ENCODE results near the gene CSTB. TPM values are rescaled to one million over a fixed set of nuclear protein-coding genes. Genes with fewer than 3 reads are reported as not detected.
A peak's percentile ranks its signal among the peaks of the same experiment; 100 is the strongest.

Gene CSTB
- total RNA-seq, 1 experiment from 2014 or later: 151 TPM

GRCh38 chr21:43812957-43813655, 37.0 kb upstream of the CSTB start:
- H3K4me1 ChIP-seq (ENCODE audit: insufficient read depth, low read length): peaks cover 19% of the 10 kb centered on the region
- H3K9ac ChIP-seq (ENCODE audit: low read length): no peak overlapping the region
- CTCF ChIA-PET: no interaction called here
- intact Hi-C loops (cut with micrococcal nuclease): loop anchor here (5.0 kb wide), 3 partner anchors 54 to 124 kb away; partner anchors contain the start of gene AGPAT3
- no peak overlapping the region for H3K27ac ChIP-seq (ENCODE audit: low read length)
- no peaks in the 10 kb centered on the region for H3K36me3 ChIP-seq (ENCODE audit: low read depth, low read length)
- H3K9me2 ChIP-seq (replicated peaks; ENCODE audit: low read length): no peaks in the 10 kb centered on the region
- POLR2A ChIA-PET (ENCODE audit: unreplicated experiment): interaction anchor here (0.6 kb wide), 1 partner anchor 485 kb away, joined by 3 read pairs; no protein-coding TSS in a partner anchor
- TF ChIP-seq CTCF (conservative IDR thresholded peaks at IDR 0.05; ENCODE audit: low read depth, low read length) (no peak), EZH2 (IDR thresholded peaks at IDR 0.05; ENCODE audit: low read length, unreplicated experiment) (no peak), EZH2phosphoT487 (IDR thresholded peaks at IDR 0.05; ENCODE audit: borderline replicate concordance, low read length) (no peak)
- no peak for DNase-seq
- H3K4me2 ChIP-seq (ENCODE audit: low read length): no peak overlapping the region
- no peaks in the 10 kb centered on the region for H3K79me2 ChIP-seq (ENCODE audit: low read length)
- no peak for ATAC-seq
- H3F3A ChIP-seq (ENCODE audit: low read length, unreplicated experiment): no peaks in the 10 kb centered on the region
- H3K4me3 ChIP-seq (ENCODE audit: low read length): no peak overlapping the region
- no peaks in the 10 kb centered on the region for H3K27me3 ChIP-seq (ENCODE audit: low read length)
- BruUV-seq (replicated peaks): no TSS peak
- H2AFZ ChIP-seq (ENCODE audit: low read length): no peak overlapping the region
- no peaks in the 10 kb centered on the region for H3K9me3 ChIP-seq (ENCODE audit: low read length)
- no peaks in the 10 kb centered on the region for H4K20me1 ChIP-seq (ENCODE audit: low read length)

GRCh38 chr21:43812139-43812821, 36.2 kb upstream of the CSTB start:
- POLR2A ChIA-PET (ENCODE audit: unreplicated experiment): interaction anchor here (0.6 kb wide), 1 partner anchor 485 kb away, joined by 3 read pairs; no protein-coding TSS in a partner anchor
- no peaks in the 10 kb centered on the region for H3K9me2 ChIP-seq (replicated peaks; ENCODE audit: low read length)
- BruUV-seq (replicated peaks): no TSS peak
- H3K9me3 ChIP-seq (ENCODE audit: low read length): no peaks in the 10 kb centered on the region
- H3K36me3 ChIP-seq (ENCODE audit: low read depth, low read length): no peaks in the 10 kb centered on the region
- H3F3A ChIP-seq (ENCODE audit: low read length, unreplicated experiment): no peaks in the 10 kb centered on the region
- no peaks in the 10 kb centered on the region for H3K79me2 ChIP-seq (ENCODE audit: low read length)
- H3K4me1 ChIP-seq (ENCODE audit: insufficient read depth, low read length): peaks cover 19% of the 10 kb centered on the region
- ATAC-seq (0 out of 2 replicates have a peak, but pooled peaks have one; percentile 8), DNase-seq (no peak)
- TF ChIP-seq CTCF (conservative IDR thresholded peaks at IDR 0.05; ENCODE audit: low read depth, low read length): no peak
- no peak for TF ChIP-seq EZH2 (IDR thresholded peaks at IDR 0.05; ENCODE audit: low read length, unreplicated experiment)
- no peak for TF ChIP-seq EZH2phosphoT487 (IDR thresholded peaks at IDR 0.05; ENCODE audit: borderline replicate concordance, low read length)
- H3K4me2 ChIP-seq (ENCODE audit: low read length): peak overlapping the region; percentile 46
- H3K9ac ChIP-seq (ENCODE audit: low read length): no peak overlapping the region
- 0 out of 2 replicates have a peak overlapping the region, but pooled peaks have one; percentile 14 for H3K4me3 ChIP-seq (ENCODE audit: low read length)
- H4K20me1 ChIP-seq (ENCODE audit: low read length): no peaks in the 10 kb centered on the region
- CTCF ChIA-PET: interaction anchor here (0.5 kb wide), 1 partner anchor 109 kb away, joined by 3 read pairs; no protein-coding TSS in a partner anchor
- intact Hi-C loops (cut with micrococcal nuclease): loop anchor here (5.0 kb wide), 3 partner anchors 55 to 125 kb away; partner anchors contain the start of gene AGPAT3
- no peaks in the 10 kb centered on the region for H3K27me3 ChIP-seq (ENCODE audit: low read length)
- H2AFZ ChIP-seq (ENCODE audit: low read length): no peak overlapping the region
- H3K27ac ChIP-seq (ENCODE audit: low read length): no peak overlapping the region
